ENCODE data around the gene SYNE2.
"Not testable (repeated sequence)": the region's sequence is repeated elsewhere in the genome, so short reads cannot be mapped to it uniquely, and the experiment has no call there.

SYNE2 gene

GRCh38 chr14:64114166-64114565 is 261.4 kb downstream of the SYNE2 start:
- Histone ChIP-seq H3K9me3 (ENCODE audit: control insufficient read depth, low read length) (no peaks in the 10 kb centered on the region), H3K9ac (no peak overlapping the region), H3K27me3 (ENCODE audit: control insufficient read depth, insufficient read depth, low read length) (no peaks in the 10 kb centered on the region), H3K79me2 (no peaks in the 10 kb centered on the region), H3K36me3 (ENCODE audit: control insufficient read depth, insufficient read depth, low read length) (no peaks in the 10 kb centered on the region), H3K4me1 (no peaks in the 10 kb centered on the region), H3K27ac (no peak overlapping the region), H3K4me3 (ENCODE audit: low read depth, low read length) (no peak overlapping the region), H3K4me2 (ENCODE audit: low read length) (no peak overlapping the region), H2AFZ (no peak overlapping the region)
- TF ChIP-seq CTCF (IDR thresholded peaks at IDR 0.05): no peak

- no peak overlapping the region for H3K27ac ChIP-seq
- H2AFZ ChIP-seq: no peak overlapping the region
- no peak for TF ChIP-seq CTCF (IDR thresholded peaks at IDR 0.05)
- H3K9ac ChIP-seq: no peak overlapping the region
- no peaks in the 10 kb centered on the region for H3K9me3 ChIP-seq (ENCODE audit: control insufficient read depth, low read length)
- no peaks in the 10 kb centered on the region for H3K27me3 ChIP-seq (ENCODE audit: control insufficient read depth, insufficient read depth, low read length)
- H3K36me3 ChIP-seq (ENCODE audit: control insufficient read depth, insufficient read depth, low read length): no peaks in the 10 kb centered on the region
- no peaks in the 10 kb centered on the region for H3K4me1 ChIP-seq
- no peak overlapping the region for H3K4me3 ChIP-seq (ENCODE audit: low read depth, low read length)
- no peak overlapping the region for H3K4me2 ChIP-seq (ENCODE audit: low read length)
- no peaks in the 10 kb centered on the region for H3K79me2 ChIP-seq
Observed at GRCh38 chr14:64114796-64115195, 262.0 kb downstream of the SYNE2 start.

- H3K36me3 ChIP-seq (ENCODE audit: control insufficient read depth, insufficient read depth, low read length): no peaks in the 10 kb centered on the region
Observed at GRCh38 chr14:64115401-64115800, 262.6 kb downstream of the SYNE2 start.

GRCh38 chr14:64117671-64118402 is 265.0 kb downstream of the SYNE2 start:
- Histone ChIP-seq H3K9ac (no peak overlapping the region), H3K4me2 (ENCODE audit: low read length) (no peak overlapping the region), H3K4me1 (no peaks in the 10 kb centered on the region), H3K27me3 (ENCODE audit: control insufficient read depth, insufficient read depth, low read length) (no peaks in the 10 kb centered on the region), H3K36me3 (ENCODE audit: control insufficient read depth, insufficient read depth, low read length) (no peaks in the 10 kb centered on the region), H3K9me3 (ENCODE audit: control insufficient read depth, low read length) (no peaks in the 10 kb centered on the region), H3K79me2 (no peaks in the 10 kb centered on the region), H3K4me3 (ENCODE audit: low read depth, low read length) (no peak overlapping the region), H3K27ac (no peak overlapping the region), H2AFZ (no peak overlapping the region)
- TF ChIP-seq CTCF (IDR thresholded peaks at IDR 0.05): no peak

More at GRCh38 chr14:64115401-64115800, 262.6 kb downstream of the SYNE2 start:
- Histone ChIP-seq H3K9me3 (ENCODE audit: control insufficient read depth, low read length) (no peaks in the 10 kb centered on the region), H3K79me2 (no peaks in the 10 kb centered on the region), H2AFZ (no peak overlapping the region), H3K4me1 (no peaks in the 10 kb centered on the region), H3K27me3 (ENCODE audit: control insufficient read depth, insufficient read depth, low read length) (no peaks in the 10 kb centered on the region), H3K4me2 (ENCODE audit: low read length) (no peak overlapping the region), H3K9ac (no peak overlapping the region), H3K4me3 (ENCODE audit: low read depth, low read length) (no peak overlapping the region), H3K27ac (no peak overlapping the region)
- TF ChIP-seq CTCF (IDR thresholded peaks at IDR 0.05): no peak

GRCh38 chr14:64118403-64118742 is 265.6 kb downstream of the SYNE2 start:
- not testable (repeated sequence) for H3K27ac ChIP-seq; H3K9ac ChIP-seq; H3K4me1 ChIP-seq; H2AFZ ChIP-seq; H3K79me2 ChIP-seq; H3K36me3 ChIP-seq (ENCODE audit: control insufficient read depth, insufficient read depth, low read length); H3K27me3 ChIP-seq (ENCODE audit: control insufficient read depth, insufficient read depth, low read length); H3K4me2 ChIP-seq (ENCODE audit: low read length); H3K4me3 ChIP-seq (ENCODE audit: low read depth, low read length); H3K9me3 ChIP-seq (ENCODE audit: control insufficient read depth, low read length)
